OCI-LY7 (cell line): ENCODE results near the gene BRPF3. TPM values are rescaled to one million over a fixed set of nuclear protein-coding genes. Genes with fewer than 3 reads are reported as not detected.

Source experiments
- BruUV-seq: library from RNA; stranded (reverse); fragments of 400-500 nt; replicated peaks from 2 replicates; lab custom pipeline; 2021; lab: Mats Ljungman, UMichigan
- CTCF ChIA-PET: fragments of 300-600 bp; sonication (Branson Sonifier 250); formaldehyde crosslinking; loops from one replicate; lab custom pipeline; 2022; ENCODE audit warnings: antibody characterized with exemption; ENCODE audit not compliant: unreplicated experiment; lab: Charles Lee
- POLR2A ChIA-PET: fragments of 300-600 bp; sonication (Branson Sonifier 250); formaldehyde crosslinking; loops from one replicate; lab custom pipeline; 2022; ENCODE audit warnings: antibody characterized with exemption; lab: Charles Lee
- DNase-seq: peaks from one replicate; pipeline ENCODE4 v3.0.0-alpha.2; 2015; ENCODE audit warnings: low spot score
- H2AFZ ChIP-seq: fragments of 200-600 bp; sonication (generic), shearing (Covaris generic); 2 replicates; pipeline ENCODE4 v1.6.1; 2014; ENCODE audit warnings: mild to moderate bottlenecking, antibody characterized with exemption, low read length, moderate library complexity
- H3K27ac ChIP-seq: fragments of 200-600 bp; sonication (generic); 2 replicates; pipeline ENCODE4 v1.5.1; 2014; ENCODE audit warnings: mixed run types, low read depth, mild to moderate bottlenecking, moderate library complexity, low read length, inconsistent platforms; ENCODE audit not compliant: poor library complexity, severe bottlenecking
- H3K36me3 ChIP-seq: fragments of 200-600 bp; sonication (generic); 2 replicates; pipeline ENCODE4 v1.6.1; 2014; ENCODE audit warnings: mild to moderate bottlenecking, antibody characterized with exemption, low read length, moderate library complexity, mixed read lengths; ENCODE audit not compliant: insufficient read depth
- H3K4me1 ChIP-seq: fragments of 200-600 bp; sonication (generic); 2 replicates; pipeline ENCODE4 v1.5.1; 2014; ENCODE audit warnings: mild to moderate bottlenecking, low read length; ENCODE audit not compliant: insufficient read depth, poor library complexity, severe bottlenecking
- H3K4me2 ChIP-seq: fragments of 200-600 bp; sonication (generic); 2 replicates; pipeline ENCODE4 v1.6.1; 2014; ENCODE audit warnings: mild to moderate bottlenecking, low read length
- H3K4me3 ChIP-seq: fragments of 200-600 bp; sonication (generic); 2 replicates; pipeline ENCODE4 v1.5.1; 2014; ENCODE audit warnings: mild to moderate bottlenecking, low read depth, low read length; ENCODE audit not compliant: poor library complexity, severe bottlenecking
- H3K79me2 ChIP-seq: fragments of 200-600 bp; sonication (generic); 2 replicates; pipeline ENCODE4 v1.6.1; 2016; ENCODE audit warnings: low read depth, mild to moderate bottlenecking, low read length, moderate library complexity, mixed read lengths; ENCODE audit not compliant: insufficient read depth
- H3K9me2 ChIP-seq: fragments of 200-600 bp; sonication (generic); 2 replicates; pipeline ENCODE4 v1.6.1; 2016; ENCODE audit warnings: mild to moderate bottlenecking, low read length, mixed read lengths; ENCODE audit not compliant: insufficient read depth
- H3K9me3 ChIP-seq: fragments of 200-600 bp; sonication (generic); 2 replicates; pipeline ENCODE4 v1.6.1; 2014; ENCODE audit warnings: mild to moderate bottlenecking, mixed run types, low read length, mixed read lengths
- H4K20me1 ChIP-seq: fragments of 200-600 bp; sonication (generic); 2 replicates; pipeline ENCODE4 v1.6.1; 2014; ENCODE audit warnings: mild to moderate bottlenecking, antibody characterized with exemption, low read length, moderate library complexity, mixed read lengths; ENCODE audit not compliant: insufficient read depth
- CTCF ChIP-seq: fragments of 200-600 bp; sonication (generic); conservative IDR thresholded peaks from 2 replicates; pipeline ENCODE4 v1.5.1; 2014; ENCODE audit warnings: mild to moderate bottlenecking, antibody characterized with exemption, low read length, moderate library complexity, mixed read lengths
- EZH2phosphoT487 ChIP-seq: fragments of 200-600 bp; sonication (generic); IDR thresholded peaks from 2 replicates; pipeline ENCODE4 v1.6.1; 2018; ENCODE audit warnings: low read depth, borderline replicate concordance, mild to moderate bottlenecking, mixed run types, antibody characterized with exemption, low read length, moderate library complexity, mixed read lengths
- intact Hi-C: fragments of 100-400 bp; cut with micrococcal nuclease; formaldehyde crosslinking; loops from one replicate; pipeline ENCODE4 v1.10.0; 2022; ENCODE audit not compliant: unreplicated experiment
- total RNA-seq, 2 experiments: library from RNA; depleted of rRNA in 1 of 2; stranded (reverse); fragments of >200 nt in 1 of 2; shearing (Covaris generic) in 1 of 2; gene quantifications; 2 replicates each; pipeline ENCODE4 v1.2.3, GENCODE V29; 2014 to 2022

BRPF3 gene
- total RNA-seq, 2 experiments from 2014 or later: 10.4 to 12.0 TPM

GRCh38 chr6:36272234-36272633 is 75.7 kb downstream of the BRPF3 start:
- no peaks in the 10 kb centered on the region for H3K36me3 ChIP-seq
- no peak overlapping the region for H3K27ac ChIP-seq
- ChIA-PET CTCF (no interaction called here), POLR2A (no interaction called here)
- intact Hi-C loops: no loop called here
- no TSS peak for BruUV-seq
- H3K4me2 ChIP-seq: no peak overlapping the region
- no peaks in the 10 kb centered on the region for H4K20me1 ChIP-seq
- no peaks in the 10 kb centered on the region for H3K4me1 ChIP-seq
- no peaks in the 10 kb centered on the region for H3K79me2 ChIP-seq
- no peak overlapping the region for H2AFZ ChIP-seq
- no peak overlapping the region for H3K4me3 ChIP-seq
- no peaks in the 10 kb centered on the region for H3K9me3 ChIP-seq
- no peak for TF ChIP-seq EZH2phosphoT487
- TF ChIP-seq CTCF: no peak
- no peaks in the 10 kb centered on the region for H3K9me2 ChIP-seq
- DNase-seq: no peak

- no peak overlapping the region for H3K4me2 ChIP-seq
- DNase-seq: no peak
- no peaks in the 10 kb centered on the region for H3K36me3 ChIP-seq
- no peaks in the 10 kb centered on the region for H3K79me2 ChIP-seq
- H3K9me3 ChIP-seq: no peaks in the 10 kb centered on the region
- ChIA-PET POLR2A (no interaction called here), CTCF (no interaction called here)
- H3K9me2 ChIP-seq: no peaks in the 10 kb centered on the region
- BruUV-seq: no TSS peak
- no peak overlapping the region for H2AFZ ChIP-seq
- no peak overlapping the region for H3K4me3 ChIP-seq
- intact Hi-C loops: no loop called here
- no peak overlapping the region for H3K27ac ChIP-seq
- no peaks in the 10 kb centered on the region for H4K20me1 ChIP-seq
- TF ChIP-seq EZH2phosphoT487: no peak
- no peaks in the 10 kb centered on the region for H3K4me1 ChIP-seq
Measured at GRCh38 chr6:36273067-36273466, 76.5 kb downstream of the BRPF3 start.

GRCh38 chr6:36273802-36274514 is 77.4 kb downstream of the BRPF3 start:
- CTCF ChIA-PET: no interaction called here
- no TSS peak for BruUV-seq
- TF ChIP-seq CTCF (no peak), EZH2phosphoT487 (no peak)

More at GRCh38 chr6:36273802-36274514, 77.4 kb downstream of the BRPF3 start:
- Histone ChIP-seq H3K79me2 (no peaks in the 10 kb centered on the region), H3K9me3 (no peaks in the 10 kb centered on the region), H4K20me1 (no peaks in the 10 kb centered on the region), H3K36me3 (no peaks in the 10 kb centered on the region), H3K27ac (no peak overlapping the region), H3K4me3 (no peak overlapping the region), H3K4me1 (no peaks in the 10 kb centered on the region), H2AFZ (no peak overlapping the region), H3K9me2 (no peaks in the 10 kb centered on the region), H3K4me2 (no peak overlapping the region)
- intact Hi-C loops: no loop called here
- POLR2A ChIA-PET: no interaction called here
- DNase-seq: no peak
